ENCODE data around the gene FEZ2.

FEZ2 gene

GRCh38 chr2:36525245-36525644 is 72.7 kb downstream of the FEZ2 start:
- peak overlapping the region in 1 of 5 donors; percentile 6 for H3K9ac ChIP-seq (ENCODE audit: low read length in 5 of 5)
- no peak overlapping the region for H3K4me3 ChIP-seq (ENCODE audit: low read depth in 1 of 5, low read length in 5 of 5)
- H3K27ac ChIP-seq (ENCODE audit: low read depth, low read length), result no peak overlapping the region
- H3K27me3 ChIP-seq (ENCODE audit: control insufficient read depth in 5 of 5, insufficient read depth in 4 of 5, low read length in 5 of 5), result no peaks in the 10 kb centered on the region
- peaks cover 48 to 68% (median 52%) of the 10 kb centered on the region in 5 donors for H3K36me3 ChIP-seq (ENCODE audit: control insufficient read depth in 5 of 5, insufficient read depth in 5 of 5, low read length in 5 of 5)
- peaks cover 0 to 5% (median 3%) of the 10 kb centered on the region in 5 donors for H3K4me1 ChIP-seq (ENCODE audit: control insufficient read depth in 5 of 5, insufficient read depth in 5 of 5, low read length in 5 of 5)
- H3K9me3 ChIP-seq (ENCODE audit: control insufficient read depth in 5 of 5, low read length in 5 of 5), result no peaks in the 10 kb centered on the region

- Histone ChIP-seq H3K9ac (ENCODE audit: low read length in 5 of 5) (no peak overlapping the region), H3K9me3 (ENCODE audit: control insufficient read depth in 5 of 5, low read length in 5 of 5) (no peaks in the 10 kb centered on the region), H3K36me3 (ENCODE audit: control insufficient read depth in 5 of 5, insufficient read depth in 5 of 5, low read length in 5 of 5) (peaks cover 60 to 84% (median 71%) of the 10 kb centered on the region in 5 donors), H3K27me3 (ENCODE audit: control insufficient read depth in 5 of 5, insufficient read depth in 4 of 5, low read length in 5 of 5) (no peaks in the 10 kb centered on the region), H3K4me1 (ENCODE audit: control insufficient read depth in 5 of 5, insufficient read depth in 5 of 5, low read length in 5 of 5) (no peaks in the 10 kb centered on the region), H3K27ac (ENCODE audit: low read depth, low read length) (no peak overlapping the region), H3K4me3 (ENCODE audit: low read depth in 1 of 5, low read length in 5 of 5) (no peak overlapping the region)
These were observed 74.8 kb downstream of the FEZ2 start for GRCh38 chr2:36523153-36523552.

GRCh38 chr2:36520431-36520830 is 77.5 kb downstream of the FEZ2 start:
- Histone ChIP-seq H3K36me3 (ENCODE audit: control insufficient read depth in 5 of 5, insufficient read depth in 5 of 5, low read length in 5 of 5) (peaks cover 67 to 96% (median 89%) of the 10 kb centered on the region in 5 donors), H3K9me3 (ENCODE audit: control insufficient read depth in 5 of 5, low read length in 5 of 5) (no peaks in the 10 kb centered on the region), H3K27ac (ENCODE audit: low read depth, low read length) (no peak overlapping the region), H3K4me3 (ENCODE audit: low read depth in 1 of 5, low read length in 5 of 5) (no peak overlapping the region), H3K4me1 (ENCODE audit: control insufficient read depth in 5 of 5, insufficient read depth in 5 of 5, low read length in 5 of 5) (no peaks in the 10 kb centered on the region), H3K27me3 (ENCODE audit: control insufficient read depth in 5 of 5, insufficient read depth in 4 of 5, low read length in 5 of 5) (no peaks in the 10 kb centered on the region), H3K9ac (ENCODE audit: low read length in 5 of 5) (no peak overlapping the region)

DNA sequence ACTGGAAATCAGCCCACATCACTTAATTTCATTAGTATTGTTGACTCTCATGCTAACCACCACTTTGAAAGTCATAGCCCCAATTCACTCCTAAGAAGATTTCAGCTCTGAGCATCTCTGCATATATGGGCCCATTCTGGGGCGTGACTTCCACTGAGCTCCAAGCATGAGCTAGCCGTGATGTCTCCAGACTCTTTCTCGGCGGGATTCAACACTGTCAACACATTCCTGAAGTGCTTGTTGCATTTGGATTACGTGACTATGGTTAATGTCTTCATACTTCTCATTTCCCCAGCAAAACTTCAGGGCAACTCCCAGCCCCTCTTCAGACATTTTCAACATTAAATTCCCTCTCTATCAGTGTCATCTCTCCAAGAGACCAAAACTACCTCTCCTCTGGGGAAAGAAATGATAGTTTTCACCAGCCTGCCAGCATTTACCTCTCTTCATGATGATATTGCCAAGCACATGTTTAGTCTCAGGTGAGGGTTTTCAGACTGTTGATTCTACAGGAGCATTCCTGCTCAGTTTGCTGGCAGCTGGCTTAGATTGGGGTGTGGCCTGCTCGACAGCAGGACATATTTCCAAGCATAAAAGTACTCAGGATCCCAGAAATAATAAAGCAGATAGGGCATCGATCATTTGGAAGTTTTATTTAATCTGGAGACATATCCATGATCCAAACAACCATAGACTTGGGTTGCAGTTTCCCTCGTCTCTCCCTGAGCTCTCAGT is 81.7 kb downstream of the FEZ2 start:
- no peak overlapping the region for H3K27ac ChIP-seq (ENCODE audit: low read depth, low read length)
- no peak overlapping the region for H3K9ac ChIP-seq (ENCODE audit: low read length in 5 of 5)
- no peaks in the 10 kb centered on the region for H3K27me3 ChIP-seq (ENCODE audit: control insufficient read depth in 5 of 5, insufficient read depth in 4 of 5, low read length in 5 of 5)
- H3K9me3 ChIP-seq (ENCODE audit: control insufficient read depth in 5 of 5, low read length in 5 of 5), result no peaks in the 10 kb centered on the region
- H3K4me3 ChIP-seq (ENCODE audit: low read depth in 1 of 5, low read length in 5 of 5), result no peak overlapping the region
- peaks cover 0 to 9% (median 3%) of the 10 kb centered on the region in 5 donors for H3K4me1 ChIP-seq (ENCODE audit: control insufficient read depth in 5 of 5, insufficient read depth in 5 of 5, low read length in 5 of 5)
- H3K36me3 ChIP-seq (ENCODE audit: control insufficient read depth in 5 of 5, insufficient read depth in 5 of 5, low read length in 5 of 5), result peaks cover 62 to 99% (median 94%) of the 10 kb centered on the region in 5 donors

DNA sequence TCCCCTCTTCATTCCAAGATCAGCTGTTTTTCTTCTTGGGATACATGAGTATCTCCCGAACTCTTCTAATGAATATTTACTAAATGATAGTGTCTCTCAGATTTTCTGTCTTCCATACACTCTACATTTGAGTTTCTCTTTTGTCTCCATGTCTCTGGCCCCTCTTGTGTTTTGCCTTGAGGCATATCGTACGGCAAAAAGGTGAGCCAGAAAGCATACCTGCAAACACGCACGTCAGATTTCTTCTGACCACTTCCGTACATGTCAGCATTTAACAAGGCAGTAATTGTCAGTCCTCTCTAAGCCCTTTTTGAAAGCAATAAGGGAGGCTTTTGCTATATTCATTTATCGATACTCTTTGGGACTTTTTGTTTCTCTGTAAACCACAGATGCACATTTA is 82.4 kb downstream of the FEZ2 start:
- H3K4me3 ChIP-seq (ENCODE audit: low read depth in 1 of 5, low read length in 5 of 5), result no peak overlapping the region
- H3K9me3 ChIP-seq (ENCODE audit: control insufficient read depth in 5 of 5, low read length in 5 of 5), result no peaks in the 10 kb centered on the region
- H3K27ac ChIP-seq (ENCODE audit: low read depth, low read length), result no peak overlapping the region
- H3K4me1 ChIP-seq (ENCODE audit: control insufficient read depth in 5 of 5, insufficient read depth in 5 of 5, low read length in 5 of 5), result peaks cover 0 to 9% (median 3%) of the 10 kb centered on the region in 5 donors
- no peaks in the 10 kb centered on the region for H3K27me3 ChIP-seq (ENCODE audit: control insufficient read depth in 5 of 5, insufficient read depth in 4 of 5, low read length in 5 of 5)
- H3K9ac ChIP-seq (ENCODE audit: low read length in 5 of 5), result no peak overlapping the region
- peaks cover 56 to 96% (median 87%) of the 10 kb centered on the region in 5 donors for H3K36me3 ChIP-seq (ENCODE audit: control insufficient read depth in 5 of 5, insufficient read depth in 5 of 5, low read length in 5 of 5)

- Histone ChIP-seq H3K36me3 (ENCODE audit: control insufficient read depth in 5 of 5, insufficient read depth in 5 of 5, low read length in 5 of 5) (peaks cover 53 to 88% (median 75%) of the 10 kb centered on the region in 5 donors), H3K9ac (ENCODE audit: low read length in 5 of 5) (no peak overlapping the region), H3K4me3 (ENCODE audit: low read depth in 1 of 5, low read length in 5 of 5) (no peak overlapping the region), H3K4me1 (ENCODE audit: control insufficient read depth in 5 of 5, insufficient read depth in 5 of 5, low read length in 5 of 5) (peaks cover 0 to 9% (median 3%) of the 10 kb centered on the region in 5 donors), H3K27me3 (ENCODE audit: control insufficient read depth in 5 of 5, insufficient read depth in 4 of 5, low read length in 5 of 5) (no peaks in the 10 kb centered on the region), H3K27ac (ENCODE audit: low read depth, low read length) (no peak overlapping the region), H3K9me3 (ENCODE audit: control insufficient read depth in 5 of 5, low read length in 5 of 5) (no peaks in the 10 kb centered on the region)
These were observed 84.3 kb downstream of the FEZ2 start for GRCh38 chr2:36513661-36514060.

DNA sequence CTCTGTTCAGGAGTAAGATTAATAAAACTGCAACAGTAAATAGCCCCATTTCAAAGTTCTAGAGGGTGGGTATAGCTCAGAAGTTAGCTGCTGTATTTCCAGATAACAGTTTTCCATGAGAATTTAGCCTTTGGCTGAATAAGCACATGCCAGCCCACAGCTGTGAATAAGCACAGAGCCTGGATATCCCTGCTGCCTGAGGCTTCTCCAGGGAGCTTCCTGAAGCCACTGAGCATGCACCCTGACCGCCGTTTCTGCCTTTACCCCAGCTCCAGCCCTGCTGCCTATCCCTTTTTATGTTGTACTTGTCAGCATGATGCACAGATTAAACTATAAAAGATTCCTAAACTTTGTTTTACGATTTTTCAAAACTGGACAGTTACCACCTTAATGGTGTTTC is 85.3 kb downstream of the FEZ2 start:
- Histone ChIP-seq H3K36me3 (ENCODE audit: control insufficient read depth in 5 of 5, insufficient read depth in 5 of 5, low read length in 5 of 5) (peaks cover 55 to 81% (median 69%) of the 10 kb centered on the region in 5 donors), H3K4me1 (ENCODE audit: control insufficient read depth in 5 of 5, insufficient read depth in 5 of 5, low read length in 5 of 5) (peaks cover 0 to 9% (median 3%) of the 10 kb centered on the region in 5 donors), H3K9ac (ENCODE audit: low read length in 5 of 5) (no peak overlapping the region), H3K27ac (ENCODE audit: low read depth, low read length) (no peak overlapping the region), H3K4me3 (ENCODE audit: low read depth in 1 of 5, low read length in 5 of 5) (no peak overlapping the region), H3K9me3 (ENCODE audit: control insufficient read depth in 5 of 5, low read length in 5 of 5) (no peaks in the 10 kb centered on the region), H3K27me3 (ENCODE audit: control insufficient read depth in 5 of 5, insufficient read depth in 4 of 5, low read length in 5 of 5) (no peaks in the 10 kb centered on the region)

DNA sequence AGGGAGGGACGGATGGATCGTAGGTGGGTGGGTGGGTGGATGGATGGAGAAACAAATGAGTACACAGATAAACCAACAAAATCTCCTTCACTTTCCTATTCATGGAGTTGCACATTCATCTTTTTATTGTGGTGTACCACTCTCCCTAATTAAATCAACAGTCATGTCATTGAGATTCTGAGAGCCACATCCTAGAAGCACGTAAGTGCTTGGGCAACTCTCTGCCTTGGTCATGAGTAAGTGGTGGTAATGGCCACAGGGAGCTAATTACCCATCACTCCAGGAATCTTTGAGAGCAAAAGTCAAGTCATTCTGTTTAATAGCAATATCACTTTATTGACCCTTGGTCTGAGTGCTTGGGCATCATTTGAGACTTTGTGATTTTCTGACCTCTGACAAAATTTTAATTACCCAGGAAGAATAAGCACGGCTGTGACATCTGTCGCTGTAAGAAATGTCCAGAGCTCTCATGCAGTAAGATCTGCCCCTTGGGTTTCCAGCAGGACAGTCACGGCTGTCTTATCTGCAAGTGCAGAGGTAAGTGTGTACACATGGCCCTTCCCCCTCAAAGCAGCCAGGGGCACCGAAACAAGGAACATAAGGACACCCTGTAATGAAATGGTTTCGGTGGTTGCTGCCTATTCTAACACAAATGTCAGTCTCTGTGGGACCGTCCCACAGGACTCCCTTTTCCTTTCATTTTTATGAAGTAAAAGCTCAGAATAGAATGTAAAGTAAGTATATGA is 85.9 kb downstream of the FEZ2 start:
- peaks cover 51 to 75% (median 63%) of the 10 kb centered on the region in 5 donors for H3K36me3 ChIP-seq (ENCODE audit: control insufficient read depth in 5 of 5, insufficient read depth in 5 of 5, low read length in 5 of 5)

DNA sequence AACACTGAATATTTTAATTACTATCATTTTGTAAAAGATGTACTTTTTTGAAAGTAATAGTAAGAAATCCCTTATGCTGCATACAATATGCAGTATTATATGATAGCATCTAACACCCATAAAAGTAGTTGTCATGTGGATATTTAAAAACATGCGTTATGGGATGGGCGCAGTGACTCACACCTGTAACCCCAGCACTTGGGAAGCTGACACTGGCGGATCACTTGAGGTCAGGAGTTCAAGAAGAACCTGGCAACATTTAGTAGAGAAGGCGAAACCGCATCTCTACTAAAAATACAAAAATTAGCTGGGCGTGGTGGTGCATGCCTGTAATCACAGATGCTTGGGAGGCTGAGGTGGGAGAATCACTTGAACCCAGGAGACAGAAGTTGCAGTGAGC is 88.9 kb downstream of the FEZ2 start:
- Histone ChIP-seq H3K27me3 (ENCODE audit: control insufficient read depth in 5 of 5, insufficient read depth in 4 of 5, low read length in 5 of 5) (no peaks in the 10 kb centered on the region), H3K4me1 (ENCODE audit: control insufficient read depth in 5 of 5, insufficient read depth in 5 of 5, low read length in 5 of 5) (peaks cover 0 to 9% (median 3%) of the 10 kb centered on the region in 5 donors), H3K9ac (ENCODE audit: low read length in 5 of 5) (no peak overlapping the region), H3K36me3 (ENCODE audit: control insufficient read depth in 5 of 5, insufficient read depth in 5 of 5, low read length in 5 of 5) (peaks cover 44 to 62% (median 50%) of the 10 kb centered on the region in 5 donors), H3K4me3 (ENCODE audit: low read depth in 1 of 5, low read length in 5 of 5) (no peak overlapping the region), H3K27ac (ENCODE audit: low read depth, low read length) (no peak overlapping the region), H3K9me3 (ENCODE audit: control insufficient read depth in 5 of 5, low read length in 5 of 5) (no peaks in the 10 kb centered on the region)

More for the DNA sequence above, 85.9 kb downstream of the FEZ2 start:
- no peaks in the 10 kb centered on the region for H3K9me3 ChIP-seq (ENCODE audit: control insufficient read depth in 5 of 5, low read length in 5 of 5)
- H3K27ac ChIP-seq (ENCODE audit: low read depth, low read length), result no peak overlapping the region
- H3K9ac ChIP-seq (ENCODE audit: low read length in 5 of 5), result peak overlapping the region in 1 of 5 donors; percentile 6
- no peak overlapping the region for H3K4me3 ChIP-seq (ENCODE audit: low read depth in 1 of 5, low read length in 5 of 5)
- H3K27me3 ChIP-seq (ENCODE audit: control insufficient read depth in 5 of 5, insufficient read depth in 4 of 5, low read length in 5 of 5), result no peaks in the 10 kb centered on the region
- H3K4me1 ChIP-seq (ENCODE audit: control insufficient read depth in 5 of 5, insufficient read depth in 5 of 5, low read length in 5 of 5), result peaks cover 0 to 9% (median 3%) of the 10 kb centered on the region in 5 donors

- Histone ChIP-seq H3K4me3 (ENCODE audit: low read depth in 1 of 5, low read length in 5 of 5) (no peak overlapping the region), H3K27ac (ENCODE audit: low read depth, low read length) (no peak overlapping the region), H3K4me1 (ENCODE audit: control insufficient read depth in 5 of 5, insufficient read depth in 5 of 5, low read length in 5 of 5) (peaks cover 0 to 5% (median 0%) of the 10 kb centered on the region in 5 donors), H3K9ac (ENCODE audit: low read length in 5 of 5) (no peak overlapping the region), H3K9me3 (ENCODE audit: control insufficient read depth in 5 of 5, low read length in 5 of 5) (no peaks in the 10 kb centered on the region), H3K36me3 (ENCODE audit: control insufficient read depth in 5 of 5, insufficient read depth in 5 of 5, low read length in 5 of 5) (peaks cover 30 to 61% (median 49%) of the 10 kb centered on the region in 5 donors), H3K27me3 (ENCODE audit: control insufficient read depth in 5 of 5, insufficient read depth in 4 of 5, low read length in 5 of 5) (no peaks in the 10 kb centered on the region)
These were observed 90.6 kb downstream of the FEZ2 start for GRCh38 chr2:36507408-36507812.
